ENCODE data around the gene ATP8B4.

GRCh38 chr15:49875392-49875791 lies 243.6 kb downstream of the ATP8B4 start:
- TF ChIP-seq CTCF (IDR thresholded peaks at IDR 0.05 in 8 of 11, conservative IDR thresholded peaks at IDR 0.05 in 3 of 11) (no peak), POLR2AphosphoS5 (IDR thresholded peaks at IDR 0.05) (no peak), POLR2A (IDR thresholded peaks at IDR 0.05) (no peak)

Measured in spleen (tissue), 7 donors.